IgD-negative memory B cell (primary cell): ENCODE measurements around the gene ODF2. TPM values are rescaled to one million over a fixed set of nuclear protein-coding genes. Genes with fewer than 3 reads are reported as not detected.
"Not testable (repeated sequence)": the region's sequence is repeated elsewhere in the genome, so short reads cannot be mapped to it uniquely, and the experiment has no call there.

Experiments used
- H3K27ac Mint-ChIP-seq, 3 donors: one replicate each; pipeline ENCODE4 v1.8.0; 2020 to 2022; ENCODE audit warnings: mild to moderate bottlenecking in 3 of 3, mixed read lengths in 3 of 3, moderate library complexity in 1 of 3
- H3K27me3 Mint-ChIP-seq: one replicate; pipeline ENCODE4 v1.8.0; 2021; ENCODE audit warnings: mixed read lengths
- H3K36me3 Mint-ChIP-seq: one replicate; pipeline ENCODE4 v1.8.0; 2020; ENCODE audit warnings: mild to moderate bottlenecking, mixed read lengths
- H3K4me1 Mint-ChIP-seq, 3 donors: one replicate each; pipeline ENCODE4 v1.8.0; 2020 to 2022; ENCODE audit warnings: mixed read lengths in 3 of 3, mild to moderate bottlenecking in 1 of 3
- H3K4me3 Mint-ChIP-seq, 4 donors: one replicate each; pipeline ENCODE4 v1.8.0; 2020 to 2022; ENCODE audit warnings: mild to moderate bottlenecking in 4 of 4, mixed read lengths in 4 of 4, moderate library complexity in 3 of 4
- H3K9me3 Mint-ChIP-seq, 3 donors: one replicate each; pipeline ENCODE4 v1.8.0; 2020 to 2021; ENCODE audit warnings: mixed read lengths in 3 of 3, mild to moderate bottlenecking in 1 of 3
- polyA plus RNA-seq: library from polyadenylated mRNA; unstranded; fragments of 300-500 nt; fragmentation: Illumina TruSeq; gene quantifications from one replicate; pipeline ENCODE4 v1.2.3, GENCODE V29; 2021

The ODF2 gene
- polyA plus RNA-seq, 1 donor from 2014 or later = 25.2 TPM

DNA sequence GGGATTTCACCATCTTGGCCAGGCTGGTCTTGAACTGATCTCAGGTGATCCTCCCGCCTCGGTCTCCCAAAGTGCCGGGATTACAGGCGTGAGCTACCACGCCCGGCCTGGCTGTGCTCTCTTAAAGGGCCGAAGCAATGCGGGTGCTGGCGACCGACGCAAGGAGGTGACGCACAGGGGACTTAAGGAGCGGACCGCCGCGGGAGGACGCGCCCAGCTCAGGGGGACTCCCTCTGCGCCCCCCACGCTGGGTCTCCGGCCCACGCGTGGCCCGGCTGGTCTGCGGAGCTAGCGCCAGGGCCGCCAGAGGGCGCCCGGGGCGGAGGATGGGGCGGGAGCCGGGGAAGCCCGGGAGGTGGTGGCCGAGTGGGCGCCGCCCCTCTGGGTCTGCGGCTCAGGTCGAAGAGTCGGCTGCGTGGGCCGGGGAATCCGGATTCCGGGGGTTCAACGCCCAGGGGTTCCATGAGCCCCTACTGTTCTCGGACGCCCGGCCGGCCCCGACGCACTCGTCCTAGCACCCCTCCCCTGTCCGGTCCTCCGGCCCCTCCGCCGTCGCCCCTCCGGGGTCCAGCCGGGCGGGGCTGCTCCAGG, 35.7 kb upstream of the ODF2 start:
- Mint-ChIP-seq H3K9me3 (no peaks in the 10 kb centered on the region), H3K4me1 (peaks cover 0 to 3% (median 2%) of the 10 kb centered on the region in 3 donors), H3K27ac (no peak overlapping the region), H3K36me3 (no peaks in the 10 kb centered on the region), H3K4me3 (peak overlapping the region; percentile 75 to 93 (median 83)), H3K27me3 (peaks cover 29% of the 10 kb centered on the region)

DNA sequence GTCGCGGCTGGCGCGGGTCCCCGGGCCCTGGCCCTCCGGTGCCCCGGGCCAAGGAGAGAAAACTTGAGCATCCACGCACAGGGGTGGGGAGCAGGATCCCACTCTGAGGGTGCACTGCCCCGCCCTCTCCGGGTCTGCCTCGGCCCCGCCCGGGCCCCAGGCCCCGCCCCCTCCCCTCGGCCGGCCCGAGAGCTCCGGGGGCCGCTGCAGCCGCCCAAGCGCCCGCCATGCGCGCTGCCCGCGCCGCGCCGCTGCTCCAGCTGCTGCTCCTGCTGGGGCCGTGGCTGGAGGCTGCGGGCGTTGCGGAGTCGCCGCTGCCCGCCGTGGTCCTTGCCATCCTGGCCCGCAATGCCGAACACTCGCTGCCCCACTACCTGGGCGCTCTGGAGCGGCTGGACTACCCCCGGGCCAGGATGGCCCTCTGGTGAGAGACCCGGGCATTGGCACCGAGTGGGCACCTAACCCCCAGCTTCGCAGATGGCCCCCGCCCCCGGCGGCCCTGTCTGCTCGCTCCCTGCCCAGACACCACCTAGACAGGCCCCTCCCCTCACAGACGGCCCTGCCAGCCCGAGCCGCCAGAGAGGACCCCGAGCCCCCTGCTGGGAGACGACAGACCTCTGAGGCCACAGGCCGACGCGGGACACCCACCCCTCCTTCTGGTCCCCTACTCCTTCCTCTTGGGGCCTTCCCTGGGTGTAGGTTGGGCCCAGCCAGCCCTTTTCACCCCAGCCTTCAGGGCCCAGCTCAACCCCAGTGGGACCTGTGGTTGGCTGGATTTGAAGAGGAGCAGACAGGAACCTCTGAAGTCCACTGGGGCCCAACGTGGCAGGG, 34.9 kb upstream of the ODF2 start, which contains the start of gene CERCAM:
CERCAM (plus strand) TSS at position 207 of the 831 bp plus-strand sequence; CDS start at position 228, 21 bp downstream.
- H3K27me3 Mint-ChIP-seq = peaks cover 24% of the 10 kb centered on the region
- no peaks in the 10 kb centered on the region for H3K36me3 Mint-ChIP-seq
- peaks cover 0 to 3% (median 2%) of the 10 kb centered on the region in 3 donors for H3K4me1 Mint-ChIP-seq
- H3K27ac Mint-ChIP-seq = no peak within 1 kb of the TSS
- peak within 1 kb of the TSS; percentile 75 to 93 (median 83) for H3K4me3 Mint-ChIP-seq
- H3K9me3 Mint-ChIP-seq = no peaks in the 10 kb centered on the region

- Mint-ChIP-seq H3K27me3 (peaks cover 18% of the 10 kb centered on the region), H3K4me3 (peak overlapping the region; percentile 72 to 84 (median 76)), H3K36me3 (no peaks in the 10 kb centered on the region), H3K27ac (peak overlapping the region in 1 of 3 donors; percentile 14), H3K4me1 (peaks cover 0 to 3% (median under 1%) of the 10 kb centered on the region in 3 donors), H3K9me3 (no peaks in the 10 kb centered on the region)
Measured at GRCh38 chr9:128421482-128421996, 34.3 kb upstream of the ODF2 start.

GRCh38 chr9:128422022-128422782, 33.6 kb upstream of the ODF2 start:
- Mint-ChIP-seq H3K27me3 (peaks cover 14% of the 10 kb centered on the region), H3K4me3 (peak overlapping the region; percentile 2 to 75 (median 50)), H3K27ac (peak overlapping the region in 1 of 3 donors; percentile 14)
- not testable (repeated sequence) for H3K4me1 Mint-ChIP-seq, H3K36me3 Mint-ChIP-seq, H3K9me3 Mint-ChIP-seq

- Mint-ChIP-seq H3K4me3 (peak overlapping the region in 2 of 4 donors; percentile 25 to 75), H3K27ac (no peak overlapping the region), H3K9me3 (no peaks in the 10 kb centered on the region), H3K36me3 (no peaks in the 10 kb centered on the region), H3K4me1 (peaks cover 0 to 3% (median 0%) of the 10 kb centered on the region in 3 donors), H3K27me3 (peaks cover 9% of the 10 kb centered on the region)
Measured at GRCh38 chr9:128422783-128423150, 33.0 kb upstream of the ODF2 start.

DNA sequence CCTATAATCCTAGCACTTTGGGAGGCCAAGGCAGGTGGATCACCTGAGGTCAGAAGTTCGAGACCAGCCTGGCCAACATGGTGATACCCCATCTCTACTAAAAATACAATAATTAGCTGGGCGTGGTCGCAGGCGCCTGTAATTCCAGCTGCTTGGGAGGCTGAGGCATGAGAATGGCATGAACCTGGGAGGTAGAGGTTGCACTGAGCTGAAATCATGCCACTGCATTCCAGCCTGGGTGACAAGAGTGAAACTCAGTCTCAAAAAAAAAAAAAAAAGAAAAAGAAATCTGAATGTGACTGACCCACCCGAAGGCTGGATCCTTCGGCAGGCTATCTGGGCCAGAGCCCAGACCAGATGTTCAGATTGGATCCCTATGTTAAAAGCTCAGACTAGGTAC, 32.5 kb upstream of the ODF2 start:
- not testable (repeated sequence) for H3K36me3 Mint-ChIP-seq, H3K27ac Mint-ChIP-seq, H3K27me3 Mint-ChIP-seq, H3K4me1 Mint-ChIP-seq, H3K9me3 Mint-ChIP-seq, H3K4me3 Mint-ChIP-seq

DNA sequence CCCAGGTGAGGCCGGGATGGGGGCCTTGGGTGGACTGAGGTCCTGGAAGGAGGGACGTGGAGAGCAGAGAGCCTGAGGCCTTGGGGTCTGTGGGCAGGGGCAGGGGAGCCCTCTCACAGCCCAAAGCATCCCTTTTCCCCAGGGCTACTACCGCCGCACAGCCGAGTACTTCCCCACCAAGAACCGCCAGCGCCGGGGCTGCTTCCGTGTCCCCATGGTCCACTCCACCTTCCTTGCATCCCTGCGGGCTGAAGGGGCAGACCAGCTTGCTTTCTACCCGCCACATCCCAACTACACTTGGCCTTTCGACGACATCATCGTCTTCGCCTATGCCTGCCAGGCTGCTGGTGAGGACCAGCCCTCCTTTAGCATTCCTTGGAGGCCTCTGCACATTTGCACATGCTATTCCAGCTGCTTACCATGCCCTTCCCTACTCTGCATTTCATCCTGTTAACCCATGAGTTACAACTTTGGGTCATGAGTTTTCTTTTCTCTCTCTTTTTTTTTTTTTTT, 31.5 kb upstream of the ODF2 start:
- Mint-ChIP-seq H3K9me3 (no peaks in the 10 kb centered on the region), H3K4me1 (no peaks in the 10 kb centered on the region)

GRCh38 chr9:128428644-128429512, 26.9 kb upstream of the ODF2 start:
- Mint-ChIP-seq H3K4me3 (no peak overlapping the region), H3K27ac (no peak overlapping the region), H3K27me3 (no peaks in the 10 kb centered on the region), H3K9me3 (no peaks in the 10 kb centered on the region), H3K36me3 (no peaks in the 10 kb centered on the region), H3K4me1 (no peaks in the 10 kb centered on the region)

More for the DNA sequence above, 31.5 kb upstream of the ODF2 start:
- H3K4me3 Mint-ChIP-seq = peak overlapping the region in 2 of 4 donors; percentile 20 to 78
- no peaks in the 10 kb centered on the region for H3K36me3 Mint-ChIP-seq
- peaks cover 3% of the 10 kb centered on the region for H3K27me3 Mint-ChIP-seq
- no peak overlapping the region for H3K27ac Mint-ChIP-seq

- H3K36me3 Mint-ChIP-seq = no peaks in the 10 kb centered on the region
Measured at GRCh38 chr9:128429513-128430086, 26.2 kb upstream of the ODF2 start.

DNA sequence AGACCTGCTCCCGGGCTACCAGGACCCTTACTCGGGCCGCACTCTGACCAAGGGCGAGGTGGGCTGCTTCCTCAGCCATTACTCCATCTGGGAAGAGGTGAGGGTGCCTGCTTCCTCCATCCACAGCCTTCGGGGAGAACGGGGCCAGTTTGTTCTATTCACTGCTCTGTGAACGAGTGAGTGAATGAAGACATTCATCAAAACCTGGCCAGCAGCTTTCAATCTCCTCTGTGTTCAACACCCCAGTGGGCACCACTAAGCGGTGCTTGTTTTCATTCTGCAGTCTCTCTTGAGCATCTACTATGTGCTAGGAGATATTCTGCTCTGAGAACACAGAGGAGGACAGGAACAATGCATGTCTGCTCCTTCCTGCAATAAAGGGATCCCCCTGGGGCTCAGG, 24.6 kb upstream of the ODF2 start:
- no peaks in the 10 kb centered on the region for H3K36me3 Mint-ChIP-seq
- no peaks in the 10 kb centered on the region for H3K4me1 Mint-ChIP-seq
- no peak overlapping the region for H3K27ac Mint-ChIP-seq
- no peaks in the 10 kb centered on the region for H3K9me3 Mint-ChIP-seq
- H3K27me3 Mint-ChIP-seq = no peaks in the 10 kb centered on the region
- H3K4me3 Mint-ChIP-seq = no peak overlapping the region

More at GRCh38 chr9:128429513-128430086, 26.2 kb upstream of the ODF2 start:
- Mint-ChIP-seq H3K4me1 (no peaks in the 10 kb centered on the region), H3K27ac (no peak overlapping the region), H3K9me3 (no peaks in the 10 kb centered on the region), H3K27me3 (no peaks in the 10 kb centered on the region), H3K4me3 (no peak overlapping the region)

GRCh38 chr9:128434340-128434739, 21.5 kb upstream of the ODF2 start:
- Mint-ChIP-seq H3K4me3 (no peak overlapping the region), H3K27ac (no peak overlapping the region), H3K36me3 (no peaks in the 10 kb centered on the region), H3K4me1 (peaks cover 0 to 4% (median 0%) of the 10 kb centered on the region in 3 donors), H3K9me3 (no peaks in the 10 kb centered on the region), H3K27me3 (no peaks in the 10 kb centered on the region)

DNA sequence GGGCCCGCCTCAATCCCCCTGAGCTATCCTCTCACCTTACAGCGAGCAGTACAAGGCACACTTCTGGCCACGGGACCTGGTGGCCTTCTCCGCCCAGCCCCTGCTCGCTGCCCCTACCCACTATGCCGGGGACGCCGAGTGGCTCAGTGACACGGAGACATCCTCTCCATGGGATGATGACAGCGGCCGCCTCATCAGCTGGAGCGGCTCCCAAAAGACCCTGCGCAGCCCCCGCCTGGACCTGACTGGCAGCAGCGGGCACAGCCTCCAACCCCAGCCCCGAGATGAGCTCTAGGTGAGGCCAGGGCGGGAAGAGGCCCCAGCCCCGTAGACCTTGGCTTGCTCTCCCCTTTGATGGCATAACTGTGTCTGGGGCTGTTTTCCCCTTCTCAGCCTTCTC, 20.2 kb upstream of the ODF2 start:
- H3K27me3 Mint-ChIP-seq = no peaks in the 10 kb centered on the region
- H3K36me3 Mint-ChIP-seq = no peaks in the 10 kb centered on the region
- H3K4me1 Mint-ChIP-seq = peaks cover 0 to 4% (median 0%) of the 10 kb centered on the region in 3 donors
- no peak overlapping the region for H3K4me3 Mint-ChIP-seq
- no peaks in the 10 kb centered on the region for H3K9me3 Mint-ChIP-seq
- H3K27ac Mint-ChIP-seq = no peak overlapping the region

GRCh38 chr9:128438343-128439109, 17.3 kb upstream of the ODF2 start:
- H3K4me1 Mint-ChIP-seq = peaks cover 0 to 4% (median 0%) of the 10 kb centered on the region in 3 donors
- no peaks in the 10 kb centered on the region for H3K27me3 Mint-ChIP-seq
- no peak overlapping the region for H3K4me3 Mint-ChIP-seq
- no peaks in the 10 kb centered on the region for H3K36me3 Mint-ChIP-seq
- H3K9me3 Mint-ChIP-seq = no peaks in the 10 kb centered on the region
- peak overlapping the region in 1 of 3 donors; percentile 69 for H3K27ac Mint-ChIP-seq
